GM23248 (cell line): ENCODE results near the gene IGFN1.

Experiments
- EZH2 ChIP-seq: fragments of 200-600 bp; sonication (generic); IDR thresholded peaks from 2 replicates; pipeline ENCODE4 v1.6.1; 2018; ENCODE audit warnings: antibody characterized with exemption, mild to moderate bottlenecking; ENCODE audit not compliant: insufficient read depth, poor library complexity, severe bottlenecking
- EZH2phosphoT487 ChIP-seq: fragments of 200-600 bp; sonication (generic); IDR thresholded peaks from 2 replicates; pipeline ENCODE4 v1.6.1; 2018; ENCODE audit warnings: antibody characterized with exemption, moderate library complexity, mild to moderate bottlenecking, low read depth; ENCODE audit not compliant: insufficient read depth

DNA sequence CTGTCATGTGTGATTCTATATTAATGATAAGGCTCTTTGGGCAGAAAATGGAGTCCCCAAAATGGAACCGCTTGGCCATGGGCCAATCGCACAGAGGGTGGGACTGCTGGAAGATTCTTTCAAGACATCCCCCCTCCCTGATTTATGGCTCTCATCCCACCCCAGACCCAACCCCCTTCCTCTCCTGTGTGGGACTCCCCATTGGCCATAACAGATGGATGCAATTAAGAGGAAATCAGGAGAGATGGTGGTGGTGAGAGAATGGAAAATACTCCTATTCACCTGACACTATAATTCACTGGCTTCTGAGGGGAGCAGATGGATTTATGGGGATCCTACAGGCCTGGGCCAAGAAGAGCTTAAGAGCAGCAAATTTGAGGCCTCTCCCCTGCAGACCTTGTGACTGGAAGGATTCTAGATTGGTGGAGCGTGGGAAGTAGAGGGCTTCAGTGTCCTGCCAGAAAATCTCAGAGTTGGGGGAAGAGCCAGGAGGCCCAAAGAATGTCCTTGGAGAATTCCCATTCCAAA is 1.7 kb downstream of the IGFN1 start:
- no peak for TF ChIP-seq EZH2phosphoT487
- TF ChIP-seq EZH2, result no peak
